K562 (cell line): Measurements from ENCODE around the gene MITF.

Experiments used
- CTCF ChIP-seq, 3 experiments: IDR thresholded peaks in 2 of 3; conservative IDR thresholded peaks in 1 of 3; 2 replicates each; pipeline ENCODE4 v1.5.1; 2011 to 2012; ENCODE audit warnings: low read length in 3 of 3, mild to moderate bottlenecking in 3 of 3, control low read depth in 2 of 3, improper control_type of control experiment in 1 of 3, inconsistent platforms in 1 of 3, low read depth in 1 of 3, mixed read lengths in 1 of 3, moderate library complexity in 1 of 3; ENCODE audit not compliant: insufficient read depth in 2 of 3
- PTBP1 ChIP-seq: fragments of 200-400 bp; formaldehyde crosslinking; IDR thresholded peaks from 2 replicates; pipeline ENCODE4 v1.6.1; 2017; ENCODE audit warnings: low read depth, low read length
- TEAD1 ChIP-seq, 2 experiments: fragments of 450-650 bp in 1 of 2; sonication (generic) in 1 of 2; formaldehyde crosslinking; IDR thresholded peaks; 2 replicates each; pipeline versions ENCODE4 v1.4.0 to v1.8.0; 2020 to 2022; ENCODE audit warnings: mild to moderate bottlenecking in 2 of 2, missing genetic modification reagents in 1 of 2
- ZBTB40 ChIP-seq, 2 experiments: fragments of 450-650 bp in 1 of 2; sonication (generic) in 1 of 2; formaldehyde crosslinking in 1 of 2; IDR thresholded peaks; 2 replicates each; pipeline versions ENCODE4 v1.7.1 to v1.9.0; 2016 to 2022; ENCODE audit warnings: inconsistent platforms in 1 of 2, mild to moderate bottlenecking in 1 of 2, missing genetic modification reagents in 1 of 2
- ZNF668 ChIP-seq: fragments of 250-450 bp; sonication (Bioruptor Pico); IDR thresholded peaks from 2 replicates; pipeline ENCODE4 v1.8.0; 2022; ENCODE audit warnings: mild to moderate bottlenecking, inconsistent platforms

GRCh38 chr3:69692761-69693160, 46.5 kb upstream of the MITF start:
- TF ChIP-seq PTBP1 (no peak), ZNF668 (CRISPR knock-in tag) (no peak), ZBTB40 (IDR thresholded peaks at IDR 0.05) (no peak), ZBTB40 (CRISPR knock-in tag; IDR thresholded peaks at IDR 0.05) (no peak), TEAD1 (CRISPR knock-in tag; IDR thresholded peaks at IDR 0.05) (no peak), CTCF (IDR thresholded peaks at IDR 0.05 in 2 of 3, conservative IDR thresholded peaks at IDR 0.05 in 1 of 3; ENCODE audit: insufficient read depth in 2 of 3, low read depth in 1 of 3, low read length in 3 of 3) (no peak)
